H7 (cell line): ENCODE measurements around the gene LIMCH1. TPM values are rescaled to one million over a fixed set of nuclear protein-coding genes. Genes with fewer than 3 reads are reported as not detected.
A peak's percentile ranks its signal among the peaks of the same experiment; 100 is the strongest.

ENCODE experiments used
- DNase-seq: peaks from one replicate; pipeline ENCODE4 v3.0.0; 2012
- H3K27me3 ChIP-seq: 2 replicates; pipeline ENCODE4 v1.6.0; 2011; ENCODE audit warnings: mild to moderate bottlenecking, low read length; ENCODE audit not compliant: control insufficient read depth, insufficient read depth
- H3K36me3 ChIP-seq: replicated peaks from 2 replicates; pipeline ENCODE4 v1.5.1; 2011; ENCODE audit warnings: low read length; ENCODE audit not compliant: control insufficient read depth, insufficient read depth
- H3K4me3 ChIP-seq: 2 replicates; pipeline ENCODE4 v1.5.1; 2011; ENCODE audit warnings: low read depth, mild to moderate bottlenecking, control low read depth, low read length, moderate library complexity; ENCODE audit not compliant: insufficient read depth
- total RNA-seq: library from RNA; depleted of rRNA; stranded (reverse); fragments of >200 nt; shearing (Covaris generic); gene quantifications from 2 replicates; pipeline ENCODE4 v1.2.3, GENCODE V29; 2014

LIMCH1 gene
- total RNA-seq, 1 experiment from 2014 or later, result 0.76 TPM

DNA sequence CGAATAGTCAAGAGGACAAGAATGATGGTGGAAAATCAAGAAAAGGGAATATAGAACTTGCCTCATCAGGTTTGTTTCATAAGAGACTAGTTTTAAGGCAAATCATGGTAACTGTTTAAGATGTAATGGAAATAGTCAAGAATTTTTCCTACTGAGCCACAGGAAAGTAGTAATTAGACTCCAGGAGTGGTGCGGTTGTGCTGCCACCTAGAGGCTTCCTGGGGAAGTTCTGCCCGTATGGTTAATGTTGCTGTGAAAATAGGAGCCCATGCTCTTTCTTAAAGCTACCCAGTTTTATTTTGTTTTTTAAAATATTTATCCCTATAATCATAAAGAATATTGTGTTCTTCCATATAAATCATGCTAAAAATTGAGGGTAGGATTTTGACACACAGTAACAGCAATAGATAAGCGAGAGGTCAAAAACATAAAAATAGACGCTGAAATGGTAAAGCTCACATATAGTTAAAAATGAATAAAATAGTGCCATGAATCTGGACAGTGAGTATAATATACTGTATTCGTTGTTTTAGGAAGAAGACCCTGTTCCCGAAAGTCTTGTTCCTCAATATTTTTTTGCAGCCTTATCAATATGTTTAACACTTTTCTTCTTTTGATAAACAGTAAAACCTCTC lies 123.6 kb downstream of the LIMCH1 start:
- Histone ChIP-seq H3K4me3 (no peak overlapping the region), H3K36me3 (no peaks in the 10 kb centered on the region), H3K27me3 (no peaks in the 10 kb centered on the region)
- peak; percentile 56 for DNase-seq

DNA sequence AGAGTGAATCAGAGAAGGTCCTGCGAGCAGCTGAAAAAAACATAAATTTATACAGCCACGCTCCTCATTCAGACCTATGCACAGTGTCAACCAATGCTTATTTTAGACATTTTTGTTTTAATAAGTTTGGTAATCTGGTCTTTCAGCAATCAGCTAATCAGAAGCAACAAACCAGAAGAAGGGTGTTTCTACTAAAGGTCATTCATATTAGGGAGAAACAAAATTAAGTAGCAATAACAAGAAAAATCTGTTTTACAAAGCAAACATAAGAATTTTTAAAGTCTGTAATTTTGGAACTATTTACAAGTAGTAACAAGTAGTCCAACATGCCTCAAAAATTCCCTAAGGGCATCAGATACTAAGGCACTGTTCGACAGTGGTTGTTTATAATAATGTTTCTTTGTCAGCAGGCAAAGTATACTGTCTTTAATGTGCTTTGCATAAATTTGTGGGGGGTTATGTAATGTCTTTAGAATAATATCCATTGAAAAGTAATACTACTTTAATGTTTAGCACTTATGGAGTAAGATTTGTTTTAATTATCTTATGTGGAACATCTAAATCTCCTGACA lies 127.8 kb downstream of the LIMCH1 start:
- Histone ChIP-seq H3K4me3 (no peak overlapping the region), H3K36me3 (no peaks in the 10 kb centered on the region), H3K27me3 (no peaks in the 10 kb centered on the region)
- DNase-seq, result no peak

- no peak for DNase-seq
- no peaks in the 10 kb centered on the region for H3K36me3 ChIP-seq
- H3K4me3 ChIP-seq, result no peak overlapping the region
- no peaks in the 10 kb centered on the region for H3K27me3 ChIP-seq
Measured at GRCh38 chr4:41668024-41668423, 130.1 kb downstream of the LIMCH1 start.

GRCh38 chr4:41670530-41670929 lies 132.6 kb downstream of the LIMCH1 start:
- no peak for DNase-seq
- Histone ChIP-seq H3K36me3 (no peaks in the 10 kb centered on the region), H3K4me3 (no peak overlapping the region), H3K27me3 (no peaks in the 10 kb centered on the region)

- Histone ChIP-seq H3K4me3 (no peak overlapping the region), H3K36me3 (no peaks in the 10 kb centered on the region), H3K27me3 (no peaks in the 10 kb centered on the region)
- no peak for DNase-seq
Measured at GRCh38 chr4:41670982-41671381, 133.0 kb downstream of the LIMCH1 start.

DNA sequence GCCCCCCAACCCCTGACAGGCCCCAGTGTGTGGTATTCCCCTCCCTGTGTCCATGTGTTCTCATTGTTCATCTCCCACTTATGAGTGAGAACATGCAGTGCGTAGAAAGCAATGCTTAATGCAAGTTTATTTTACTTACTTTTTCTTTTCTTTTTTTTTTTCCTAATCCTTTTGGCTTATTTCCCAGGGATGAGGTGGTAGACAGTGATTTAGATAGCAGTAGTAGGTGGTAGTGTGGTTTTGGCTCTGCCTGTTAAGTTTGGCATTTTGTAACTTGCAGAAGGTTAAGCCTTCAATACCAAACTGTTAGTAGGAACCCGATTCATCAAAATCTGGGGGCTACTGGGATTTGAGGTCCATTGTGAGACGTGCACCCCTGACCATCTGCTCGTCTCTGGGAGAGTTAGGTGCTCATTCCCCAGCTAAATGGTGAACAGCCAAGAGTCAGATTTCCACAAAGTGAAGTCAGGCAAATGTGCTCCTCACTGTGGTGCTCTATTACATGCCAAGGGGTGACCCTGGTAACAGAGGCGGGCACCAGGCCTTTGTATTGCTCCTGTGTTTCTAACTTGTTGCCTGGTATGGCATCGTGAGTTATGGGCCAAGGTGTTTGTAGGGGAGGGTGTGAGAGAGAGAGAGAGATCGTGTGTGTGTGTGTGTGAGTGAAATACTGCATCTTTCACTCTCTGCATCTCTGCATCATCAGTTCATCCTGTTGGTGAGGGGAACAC lies 140.3 kb downstream of the LIMCH1 start:
- Histone ChIP-seq H3K4me3 (no peak overlapping the region), H3K27me3 (no peaks in the 10 kb centered on the region; the same call in 1 of the 2 replicates), H3K36me3 (no peaks in the 10 kb centered on the region)
- DNase-seq, result no peak

DNA sequence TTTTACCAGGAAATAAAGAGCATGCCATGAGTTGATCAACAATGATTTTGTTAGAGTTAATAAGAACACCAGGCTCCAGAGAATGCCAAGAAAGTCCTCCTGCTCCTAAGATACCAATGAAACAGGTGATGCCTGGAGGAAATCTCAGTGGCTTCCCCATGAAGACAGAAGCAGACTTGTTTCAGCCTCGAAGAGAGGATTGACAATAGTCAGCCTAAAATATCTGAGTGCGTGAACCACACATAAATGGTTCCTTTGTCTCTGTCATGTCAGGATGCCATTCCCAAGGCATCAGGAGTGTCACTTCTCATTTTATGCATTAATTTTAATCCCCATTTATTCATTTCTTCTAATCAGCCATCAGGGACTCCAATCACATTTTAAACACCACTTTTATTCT lies 141.0 kb downstream of the LIMCH1 start:
- no peak overlapping the region for H3K4me3 ChIP-seq
- DNase-seq, result no peak
- H3K36me3 ChIP-seq, result no peaks in the 10 kb centered on the region
- no peaks in the 10 kb centered on the region; the same call in 1 of the 2 replicates for H3K27me3 ChIP-seq

- H3K27me3 ChIP-seq, result no peaks in the 10 kb centered on the region; the same call in 1 of the 2 replicates
Measured at GRCh38 chr4:41679991-41680390, 142.0 kb downstream of the LIMCH1 start.

GRCh38 chr4:41681054-41681453 lies 143.1 kb downstream of the LIMCH1 start:
- Histone ChIP-seq H3K36me3 (no peaks in the 10 kb centered on the region), H3K27me3 (no peaks in the 10 kb centered on the region; the same call in 1 of the 2 replicates), H3K4me3 (no peak overlapping the region)
- DNase-seq, result no peak

More at GRCh38 chr4:41679991-41680390, 142.0 kb downstream of the LIMCH1 start:
- no peaks in the 10 kb centered on the region for H3K36me3 ChIP-seq
- H3K4me3 ChIP-seq, result no peak overlapping the region
- DNase-seq, result no peak

DNA sequence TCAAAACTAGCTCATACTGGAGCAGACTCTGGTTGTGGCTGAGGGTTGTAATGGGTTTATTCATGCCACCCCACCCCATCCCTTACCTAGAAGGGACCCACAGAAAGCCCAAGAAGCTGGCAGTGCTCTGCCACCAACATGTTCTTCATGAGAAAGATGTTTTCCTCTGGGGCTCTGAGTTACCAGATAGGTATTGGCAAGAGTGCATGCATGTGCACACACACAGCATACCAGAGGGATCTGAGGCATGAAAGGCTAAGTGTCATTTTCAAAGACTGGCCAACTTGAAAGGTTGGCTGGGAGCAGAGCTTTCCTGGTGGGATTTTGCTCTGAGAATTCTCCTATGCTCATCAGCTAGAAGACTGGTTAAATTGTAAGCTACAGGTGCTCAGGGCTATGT lies 145.4 kb downstream of the LIMCH1 start:
- Histone ChIP-seq H3K27me3 (no peaks in the 10 kb centered on the region; the same call in 1 of the 2 replicates), H3K4me3 (no peak overlapping the region), H3K36me3 (no peaks in the 10 kb centered on the region)
- no peak for DNase-seq

GRCh38 chr4:41686893-41687292 lies 148.9 kb downstream of the LIMCH1 start:
- no peaks in the 10 kb centered on the region for H3K36me3 ChIP-seq
- DNase-seq, result no peak
- no peaks in the 10 kb centered on the region for H3K27me3 ChIP-seq
- no peak overlapping the region for H3K4me3 ChIP-seq

DNA sequence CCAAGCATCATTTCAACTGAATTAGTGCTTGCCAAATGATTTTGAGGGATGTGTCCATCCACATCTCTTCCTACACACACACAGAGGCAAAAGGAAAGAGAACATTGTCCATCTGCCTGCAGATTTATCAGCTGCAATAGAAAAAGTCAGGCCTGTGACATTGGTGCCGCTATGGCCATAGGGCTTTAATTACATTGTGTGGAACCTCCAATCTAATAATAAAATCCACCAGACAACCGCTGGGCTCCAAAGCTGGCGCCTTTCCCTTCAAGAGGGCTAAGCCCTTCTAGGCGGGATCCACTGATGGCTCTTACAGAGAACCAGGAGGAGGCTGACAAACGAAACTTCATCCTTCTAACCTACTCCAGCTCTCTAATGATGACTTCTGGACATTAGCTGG lies 150.0 kb downstream of the LIMCH1 start:
- no peak for DNase-seq
- Histone ChIP-seq H3K27me3 (no peaks in the 10 kb centered on the region), H3K4me3 (no peak overlapping the region), H3K36me3 (no peaks in the 10 kb centered on the region)

GRCh38 chr4:41692717-41693345 lies 154.9 kb downstream of the LIMCH1 start:
- DNase-seq, result peak; percentile 49
- Histone ChIP-seq H3K4me3 (no peak overlapping the region), H3K36me3 (no peaks in the 10 kb centered on the region), H3K27me3 (no peaks in the 10 kb centered on the region)

- DNase-seq, result peak; percentile 5
- Histone ChIP-seq H3K36me3 (no peaks in the 10 kb centered on the region), H3K4me3 (no peak overlapping the region), H3K27me3 (no peaks in the 10 kb centered on the region)
Measured at GRCh38 chr4:41693629-41694028, 155.7 kb downstream of the LIMCH1 start.

- Histone ChIP-seq H3K4me3 (no peak overlapping the region), H3K27me3 (no peaks in the 10 kb centered on the region; the same call in 1 of the 2 replicates), H3K36me3 (no peaks in the 10 kb centered on the region)
- no peak for DNase-seq
Measured at GRCh38 chr4:41696131-41696530, 158.2 kb downstream of the LIMCH1 start.
